B cell (primary cell): ENCODE measurements around the gene ABCC3. TPM values are rescaled to one million over a fixed set of nuclear protein-coding genes. Genes with fewer than 3 reads are reported as not detected.

ENCODE experiments used
- ATAC-seq: fragments of 200-7000 bp; cut with Tn5 transposase; one replicate; pipeline ENCODE4 v1.10.0; 2021; ENCODE audit warnings: low read depth, mild to moderate bottlenecking, moderate number of reproducible peaks, moderate library complexity
- CTCF ChIA-PET: fragments of 350-600 bp; sonication (Branson Sonifier 250); formaldehyde crosslinking; loops from one replicate; lab custom pipeline; 2021; ENCODE audit warnings: antibody characterized with exemption, inconsistent platforms; lab: Charles Lee
- POLR2A ChIA-PET: fragments of 350-600 bp; sonication (Branson Sonifier 250); formaldehyde crosslinking; loops from one replicate; lab custom pipeline; 2021; ENCODE audit warnings: antibody characterized with exemption; lab: Charles Lee
- DNase-seq: peaks from one replicate; pipeline ENCODE4 v3.0.0; 2013
- H2AFZ ChIP-seq: 2 replicates; pipeline ENCODE4 v1.6.1; 2012; ENCODE audit warnings: mild to moderate bottlenecking, low read depth, low read length; ENCODE audit not compliant: insufficient read depth, poor library complexity, severe bottlenecking
- H3K27ac ChIP-seq, 2 donors: 1 replicate in 1 of 2; 2 replicates in 1 of 2; pipeline ENCODE4 v1.5.1; 2012 to 2013; ENCODE audit warnings: low read length in 2 of 2, mild to moderate bottlenecking in 2 of 2, moderate library complexity in 1 of 2
- H3K27me3 ChIP-seq, 4 experiments: fragments of 200-600 bp in 1 of 4; sonication (generic) in 1 of 4; replicated peaks in 1 of 4; 1 replicate in 2 of 4; 2 replicates in 2 of 4; pipeline versions ENCODE4 v1.6.1 to v1.7.0; 2013 to 2016; ENCODE audit warnings: low read length in 3 of 4, mild to moderate bottlenecking in 2 of 4, mixed read lengths in 1 of 4, moderate library complexity in 1 of 4; ENCODE audit not compliant: insufficient read depth in 4 of 4, control insufficient read depth in 3 of 4; ENCODE audit errors: control extremely low read depth in 1 of 4
- H3K36me3 ChIP-seq, 2 experiments: replicated peaks in 1 of 2; 1 replicate in 1 of 2; 2 replicates in 1 of 2; pipeline versions ENCODE4 v1.6.1 to v1.7.1; 2013; ENCODE audit warnings: low read length in 1 of 2; ENCODE audit not compliant: insufficient read depth in 2 of 2, control insufficient read depth in 1 of 2; ENCODE audit errors: control extremely low read depth in 1 of 2, extremely low read depth in 1 of 2
- H3K4me1 ChIP-seq, 2 donors: fragments of 200-600 bp in 1 of 2; sonication (generic) in 1 of 2; 1 replicate in 1 of 2; 2 replicates in 1 of 2; pipeline versions ENCODE4 v1.5.1 to v1.6.1; 2013 to 2017; ENCODE audit warnings: low read length in 2 of 2; ENCODE audit not compliant: control insufficient read depth in 2 of 2, insufficient read depth in 2 of 2
- H3K4me2 ChIP-seq: replicated peaks from 2 replicates; pipeline ENCODE3; 2012; ENCODE audit warnings: mild to moderate bottlenecking, low read depth, low read length; ENCODE audit not compliant: poor library complexity, severe bottlenecking
- H3K4me3 ChIP-seq, 5 experiments: fragments of 200-600 bp in 1 of 5; sonication (generic) in 1 of 5; 1 replicate in 3 of 5; 2 replicates in 2 of 5; pipeline versions ENCODE4 v1.5.1 to v1.7.0; 2011 to 2016; ENCODE audit warnings: low read length in 4 of 5, mild to moderate bottlenecking in 4 of 5, low read depth in 2 of 5, control low read depth in 1 of 5, moderate library complexity in 1 of 5; ENCODE audit not compliant: insufficient read depth in 1 of 5; ENCODE audit errors: control extremely low read depth in 1 of 5, extremely low read depth in 1 of 5
- H3K79me2 ChIP-seq: fragments of 200-600 bp; sonication (generic); one replicate; pipeline ENCODE4 v1.6.0; 2016; ENCODE audit warnings: low read length; ENCODE audit not compliant: control insufficient read depth, insufficient read depth
- H3K9ac ChIP-seq: fragments of 200-600 bp; sonication (generic); 2 replicates; pipeline ENCODE4 v1.6.1; 2017; ENCODE audit warnings: mild to moderate bottlenecking, low read length, moderate library complexity
- H3K9me3 ChIP-seq, 3 donors: one replicate each; pipeline versions ENCODE4 v1.6.1 to v1.7.1; 2013; ENCODE audit warnings: low read length in 2 of 3; ENCODE audit not compliant: control insufficient read depth in 2 of 3, insufficient read depth in 1 of 3; ENCODE audit errors: control extremely low read depth in 1 of 3
- H4K20me1 ChIP-seq: 2 replicates; pipeline ENCODE4 v1.6.0; 2012; ENCODE audit warnings: mild to moderate bottlenecking, low read length; ENCODE audit not compliant: insufficient read depth, control insufficient read depth, poor library complexity, severe bottlenecking
- H3K27ac Mint-ChIP-seq: one replicate; pipeline ENCODE4 v1.8.0; 2021; ENCODE audit warnings: mixed read lengths
- H3K27me3 Mint-ChIP-seq: one replicate; pipeline ENCODE4 v1.8.0; 2021; ENCODE audit warnings: mixed read lengths
- H3K4me1 Mint-ChIP-seq: one replicate; pipeline ENCODE4 v1.8.0; 2021; ENCODE audit warnings: mixed read lengths
- H3K4me3 Mint-ChIP-seq: one replicate; pipeline ENCODE4 v1.8.0; 2021; ENCODE audit warnings: mixed read lengths
- H3K9me3 Mint-ChIP-seq: one replicate; pipeline ENCODE4 v1.8.0; 2022; ENCODE audit warnings: mixed read lengths; ENCODE audit not compliant: insufficient read depth
- EZH2 ChIP-seq: IDR thresholded peaks from 2 replicates; pipeline ENCODE4 v1.6.1; 2012; ENCODE audit warnings: borderline replicate concordance, low read depth, mild to moderate bottlenecking, moderate library complexity, low read length; ENCODE audit not compliant: insufficient read depth, poor library complexity, severe bottlenecking
- WGBS: methylation state at CpG from one replicate; pipeline ENCODE4 v1.1.5; 2013; ENCODE audit warnings: missing lambda C conversion rate; ENCODE audit not compliant: insufficient coverage; 5-methylcytosine and 5-hydroxymethylcytosine counted together
- intact Hi-C: fragments of 100-400 bp; cut with micrococcal nuclease; formaldehyde crosslinking; loops from one replicate; pipeline ENCODE4 v1.10.0; 2022
- polyA plus RNA-seq: library from polyadenylated mRNA; depleted of rRNA; stranded (reverse); fragments of >200 nt; gene quantifications from 2 replicates; pipeline ENCODE4 v1.2.3, GENCODE V29; 2012
- total RNA-seq, 2 donors: library from RNA; stranded (reverse); fragments of 120-200 nt in 1 of 2; gene quantifications; 1 replicate in 1 of 2; 2 replicates in 1 of 2; pipeline versions ENCODE4 v1.2.3 to v1.2.4, GENCODE V29; 2013 to 2022
- TF ChIP-seq, protein P1 (sequence below): fragments of 200-600 bp; IDR thresholded peaks from one replicate; pipeline ENCODE4 v1.8.0; 2022; ENCODE audit warnings: antibody characterized with exemption, mild to moderate bottlenecking

The ABCC3 gene
- total and polyA plus RNA-seq, 2 donors (not counting 1 experiment from before 2014, with no cell fraction given), result 0.05 to 0.60 TPM

GRCh38 chr17:50657054-50657453 lies 22.4 kb downstream of the ABCC3 start:
- Histone ChIP-seq H3K4me1 (no peaks in the 10 kb centered on the region), H3K4me2 (no peak overlapping the region), H3K36me3 (no peaks in the 10 kb centered on the region), H3K4me3 (no peak overlapping the region), H4K20me1 (no peaks in the 10 kb centered on the region), H3K27me3 (peaks cover 0 to 4% (median 0%) of the 10 kb centered on the region in 4 experiments), H3K9ac (no peak overlapping the region), H3K27ac (no peak overlapping the region), H2AFZ (no peak overlapping the region), H3K79me2 (no peaks in the 10 kb centered on the region), H3K9me3 (peaks cover 0 to 11% (median 6%) of the 10 kb centered on the region in 3 donors)
- no peaks in the 10 kb centered on the region for H3K9me3 Mint-ChIP-seq
- no peak overlapping the region for H3K27ac Mint-ChIP-seq
- 94% methylated on average over 7 of the region's 7 CpGs for WGBS
- DNase-seq, result no peak
- CTCF ChIA-PET, result no interaction called here
- H3K4me3 Mint-ChIP-seq, result no peak overlapping the region
- H3K27me3 Mint-ChIP-seq, result peaks cover 8% of the 10 kb centered on the region
- TF ChIP-seq, protein P1, sequence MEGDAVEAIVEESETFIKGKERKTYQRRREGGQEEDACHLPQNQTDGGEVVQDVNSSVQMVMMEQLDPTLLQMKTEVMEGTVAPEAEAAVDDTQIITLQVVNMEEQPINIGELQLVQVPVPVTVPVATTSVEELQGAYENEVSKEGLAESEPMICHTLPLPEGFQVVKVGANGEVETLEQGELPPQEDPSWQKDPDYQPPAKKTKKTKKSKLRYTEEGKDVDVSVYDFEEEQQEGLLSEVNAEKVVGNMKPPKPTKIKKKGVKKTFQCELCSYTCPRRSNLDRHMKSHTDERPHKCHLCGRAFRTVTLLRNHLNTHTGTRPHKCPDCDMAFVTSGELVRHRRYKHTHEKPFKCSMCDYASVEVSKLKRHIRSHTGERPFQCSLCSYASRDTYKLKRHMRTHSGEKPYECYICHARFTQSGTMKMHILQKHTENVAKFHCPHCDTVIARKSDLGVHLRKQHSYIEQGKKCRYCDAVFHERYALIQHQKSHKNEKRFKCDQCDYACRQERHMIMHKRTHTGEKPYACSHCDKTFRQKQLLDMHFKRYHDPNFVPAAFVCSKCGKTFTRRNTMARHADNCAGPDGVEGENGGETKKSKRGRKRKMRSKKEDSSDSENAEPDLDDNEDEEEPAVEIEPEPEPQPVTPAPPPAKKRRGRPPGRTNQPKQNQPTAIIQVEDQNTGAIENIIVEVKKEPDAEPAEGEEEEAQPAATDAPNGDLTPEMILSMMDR, result no peak
- no peak for TF ChIP-seq EZH2
- no peaks in the 10 kb centered on the region for H3K4me1 Mint-ChIP-seq
- intact Hi-C loops, result no loop called here
- POLR2A ChIA-PET, result no interaction called here
- ATAC-seq, result no peak

GRCh38 chr17:50657627-50658026 lies 22.9 kb downstream of the ABCC3 start:
- H2AFZ ChIP-seq, result no peak overlapping the region
- H3K4me3 Mint-ChIP-seq, result no peak overlapping the region
- H3K27me3 Mint-ChIP-seq, result peaks cover 8% of the 10 kb centered on the region
- no peaks in the 10 kb centered on the region for H3K9me3 Mint-ChIP-seq
- no peak overlapping the region for H3K9ac ChIP-seq
- no peak for DNase-seq
- H4K20me1 ChIP-seq, result no peaks in the 10 kb centered on the region
- no peak for ATAC-seq
- H3K27me3 ChIP-seq, result peaks cover 0 to 4% (median 0%) of the 10 kb centered on the region in 4 experiments
- TF ChIP-seq, protein P1, result no peak
- TF ChIP-seq EZH2, result no peak
- H3K4me2 ChIP-seq, result no peak overlapping the region
- H3K4me3 ChIP-seq, result no peak overlapping the region
- no peaks in the 10 kb centered on the region for H3K36me3 ChIP-seq
- H3K27ac ChIP-seq, result no peak overlapping the region
- intact Hi-C loops, result no loop called here
- ChIA-PET CTCF (no interaction called here), POLR2A (no interaction called here)
- 89% methylated on average over 7 of the region's 7 CpGs for WGBS
- H3K27ac Mint-ChIP-seq, result no peak overlapping the region
- H3K4me1 ChIP-seq, result no peaks in the 10 kb centered on the region
- H3K79me2 ChIP-seq, result no peaks in the 10 kb centered on the region
- H3K4me1 Mint-ChIP-seq, result no peaks in the 10 kb centered on the region
- H3K9me3 ChIP-seq, result peaks cover 0 to 10% (median 2%) of the 10 kb centered on the region in 3 donors
